Psoas muscle (tissue), 8 donors: Measurements from ENCODE around the gene ZNF573. TPM values are rescaled to one million over a fixed set of nuclear protein-coding genes. Genes with fewer than 3 reads are reported as not detected.

Experiments used
- ATAC-seq, 4 donors: fragments of 200-7000 bp; cut with Tn5 transposase; one replicate each; pipeline ENCODE4 v1.9.1; 2020; ENCODE audit warnings: moderate library complexity in 3 of 4, mild to moderate bottlenecking in 2 of 4
- DNase-seq, 2 donors: peaks; one replicate each; pipeline ENCODE4 v3.0.0-alpha.2; 2020
- H3K27ac ChIP-seq: fragments of 200-600 bp; one replicate; pipeline ENCODE4 v1.8.0; 2022
- H3K27me3 ChIP-seq, 3 donors: fragments of 200-600 bp in 1 of 3; one replicate each; pipeline versions ENCODE4 v1.6.1 to v1.8.0; 2013 to 2022; ENCODE audit warnings: low read length in 2 of 3, mild to moderate bottlenecking in 2 of 3, moderate library complexity in 1 of 3; ENCODE audit not compliant: insufficient read depth in 3 of 3
- H3K36me3 ChIP-seq, 2 donors: fragments of 200-600 bp in 1 of 2; one replicate each; pipeline versions ENCODE4 v1.6.1 to v1.8.0; 2013 to 2022; ENCODE audit warnings: low read depth in 1 of 2, mild to moderate bottlenecking in 1 of 2, moderate library complexity in 1 of 2; ENCODE audit not compliant: insufficient read depth in 1 of 2
- H3K4me1 ChIP-seq: fragments of 200-600 bp; one replicate; pipeline ENCODE4 v1.8.0; 2022
- H3K4me3 ChIP-seq: fragments of 200-600 bp; one replicate; pipeline ENCODE4 v1.8.0; 2022; ENCODE audit warnings: mild to moderate bottlenecking
- H3K9me3 ChIP-seq: fragments of 200-600 bp; one replicate; pipeline ENCODE4 v1.8.0; 2022
- WGBS, 3 donors: extraction: QIAGEN DNeasy Blood & Tissue Kit; methylation state at CpG; one replicate each; pipeline versions ENCODE4 v1.1.6 to v1.1.7; 2013; 5-methylcytosine and 5-hydroxymethylcytosine counted together
- intact Hi-C, 2 donors: fragments of 100-400 bp; cut with DNase I; formaldehyde crosslinking; loops; one replicate each; pipeline versions ENCODE4 v1.11.0 to v1.14.2; 2022
- polyA plus RNA-seq, 3 donors: library from polyadenylated mRNA; stranded (reverse); fragments of 200-250 nt; gene quantifications; one replicate each; pipeline ENCODE4 v1.2.3, GENCODE V29; 2013
- total RNA-seq, 4 donors: library from RNA; stranded (reverse); fragmentation: NEBNext Ultra II Directional in 2 of 4; extraction: Animal tissue kit (Norgen Biotek cat#: 25700) in 2 of 4; gene quantifications; one replicate each; pipeline versions ENCODE4 v1.2.1 to v1.2.4, GENCODE V29; 2021 to 2023
- TF ChIP-seq, protein P1 (sequence below): fragments of 200-600 bp; IDR thresholded peaks from one replicate; pipeline ENCODE4 v1.8.0; 2022; ENCODE audit warnings: antibody characterized with exemption
- donor health status: healthy with polysubstance abuse.
- donor health status: DM: no; HTN: no; CAD: no; lungs with moderate emphysema.
- donor health status: Bipolar disorder and iron deficiency.
- donor health status: healthy.
- donor health status: DM: yes; HTN: yes; CAD: no.
- donor health status: DM: no; HTN: no; CAD: no.
- donor health status: DM: no; HTN: no; CAD: no.
- donor health status: DM: yes; HTN: yes; CAD: no.

The ZNF573 gene
- total and polyA plus RNA-seq, 7 donors: 0.81 to 9.7 (median 6.2) TPM

- H3K4me3 ChIP-seq: no peak overlapping the region
- no peak for ATAC-seq
- H3K36me3 ChIP-seq: no peaks in the 10 kb centered on the region
- no peak overlapping the region for H3K27ac ChIP-seq
- WGBS, 3 donors: 70 to 71% (median 71%) methylated on average over 7 of the region's 7 CpGs
- DNase-seq: no peak
- no peaks in the 10 kb centered on the region for H3K27me3 ChIP-seq
- no peaks in the 10 kb centered on the region for H3K4me1 ChIP-seq
- TF ChIP-seq, protein P1, sequence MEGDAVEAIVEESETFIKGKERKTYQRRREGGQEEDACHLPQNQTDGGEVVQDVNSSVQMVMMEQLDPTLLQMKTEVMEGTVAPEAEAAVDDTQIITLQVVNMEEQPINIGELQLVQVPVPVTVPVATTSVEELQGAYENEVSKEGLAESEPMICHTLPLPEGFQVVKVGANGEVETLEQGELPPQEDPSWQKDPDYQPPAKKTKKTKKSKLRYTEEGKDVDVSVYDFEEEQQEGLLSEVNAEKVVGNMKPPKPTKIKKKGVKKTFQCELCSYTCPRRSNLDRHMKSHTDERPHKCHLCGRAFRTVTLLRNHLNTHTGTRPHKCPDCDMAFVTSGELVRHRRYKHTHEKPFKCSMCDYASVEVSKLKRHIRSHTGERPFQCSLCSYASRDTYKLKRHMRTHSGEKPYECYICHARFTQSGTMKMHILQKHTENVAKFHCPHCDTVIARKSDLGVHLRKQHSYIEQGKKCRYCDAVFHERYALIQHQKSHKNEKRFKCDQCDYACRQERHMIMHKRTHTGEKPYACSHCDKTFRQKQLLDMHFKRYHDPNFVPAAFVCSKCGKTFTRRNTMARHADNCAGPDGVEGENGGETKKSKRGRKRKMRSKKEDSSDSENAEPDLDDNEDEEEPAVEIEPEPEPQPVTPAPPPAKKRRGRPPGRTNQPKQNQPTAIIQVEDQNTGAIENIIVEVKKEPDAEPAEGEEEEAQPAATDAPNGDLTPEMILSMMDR: no peak
- peaks cover 85% of the 10 kb centered on the region for H3K9me3 ChIP-seq
- intact Hi-C loops: no loop called here
These were observed 24.0 kb upstream of the ZNF573 start for GRCh38 chr19:37803249-37803840.

DNA sequence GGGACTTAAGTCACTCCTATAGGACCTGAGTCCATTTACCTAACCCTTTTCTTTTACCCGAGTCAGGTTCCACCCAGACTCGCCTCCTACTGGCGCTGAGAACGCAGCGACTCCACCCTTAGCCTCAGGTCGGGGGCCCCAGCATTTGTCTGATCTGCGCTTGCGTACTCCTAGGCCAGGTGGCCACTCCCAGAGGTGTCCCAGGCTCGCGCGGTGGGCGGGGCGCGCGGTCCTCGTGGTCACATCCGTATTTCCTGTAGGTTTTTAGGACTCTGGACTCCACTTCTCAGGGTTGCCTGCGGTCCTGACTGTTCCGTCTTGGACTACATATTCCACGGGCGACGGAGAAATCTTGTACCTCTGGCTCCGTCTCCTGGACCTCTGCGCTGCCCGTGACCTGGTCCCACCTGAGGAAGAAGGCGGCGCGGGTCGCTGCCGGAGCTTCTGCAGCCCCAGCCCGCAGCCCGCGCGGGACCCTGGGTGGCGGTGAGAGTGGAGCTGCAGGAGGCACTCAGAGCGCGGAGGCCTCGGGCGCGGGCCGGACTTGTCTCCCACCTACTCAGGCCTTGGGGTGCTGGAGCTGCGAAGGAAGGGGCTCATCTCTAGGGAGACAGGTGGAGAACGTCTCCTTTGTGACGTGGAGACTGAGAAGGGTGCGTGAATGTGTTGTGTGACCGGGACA is 11.0 kb upstream of the ZNF573 start:
- 46 to 55% (median 52%) methylated on average over 46 of the region's 46 CpGs for WGBS, 3 donors
- H3K9me3 ChIP-seq: peaks cover 38% of the 10 kb centered on the region
- ATAC-seq: no peak

GRCh38 chr19:37778613-37779126 is 716 bp downstream of the ZNF573 start:
- no peak for DNase-seq
- no peak for ATAC-seq
- TF ChIP-seq, protein P1: no peak
- peak overlapping the region; percentile 86 for H3K27ac ChIP-seq
- intact Hi-C loops: no loop called here
- 11 to 15% (median 14%) methylated on average over 7 of the region's 7 CpGs for WGBS, 3 donors
- no peaks in the 10 kb centered on the region for H3K4me1 ChIP-seq
- peaks cover 0 to under 1% of the 10 kb centered on the region in 2 donors for H3K36me3 ChIP-seq
- H3K4me3 ChIP-seq: peak overlapping the region; percentile 91
- no peaks in the 10 kb centered on the region for H3K27me3 ChIP-seq
- peaks cover 21% of the 10 kb centered on the region for H3K9me3 ChIP-seq

More for the DNA sequence above, 11.0 kb upstream of the ZNF573 start:
- Histone ChIP-seq H3K4me1 (no peaks in the 10 kb centered on the region), H3K27me3 (no peaks in the 10 kb centered on the region), H3K27ac (no peak overlapping the region), H3K36me3 (no peaks in the 10 kb centered on the region), H3K4me3 (no peak overlapping the region)
- TF ChIP-seq, protein P1: no peak
- DNase-seq: no peak
- intact Hi-C loops: no loop called here

GRCh38 chr19:37770985-37771384 is 8.4 kb downstream of the ZNF573 start:
- H3K4me3 ChIP-seq: no peak overlapping the region
- no peaks in the 10 kb centered on the region for H3K4me1 ChIP-seq
- no peaks in the 10 kb centered on the region for H3K27me3 ChIP-seq
- TF ChIP-seq, protein P1: no peak
- ATAC-seq (no peak), DNase-seq (no peak)
- intact Hi-C loops: no loop called here
- H3K9me3 ChIP-seq: peaks cover 8% of the 10 kb centered on the region
- peaks cover 3 to 63% of the 10 kb centered on the region in 2 donors for H3K36me3 ChIP-seq
- 95 to 100% (median 97%) methylated on average over 1 of the region's 1 CpG for WGBS, 3 donors
- no peak overlapping the region for H3K27ac ChIP-seq
